GM12878 (cell line): Measurements from ENCODE around the gene VGLL4.

ENCODE experiments used
- CTCF ChIP-seq, 3 experiments: IDR thresholded peaks in 2 of 3; conservative IDR thresholded peaks in 1 of 3; 2 replicates each; pipeline ENCODE4 v1.5.1; 2011; ENCODE audit warnings: low read depth in 3 of 3, low read length in 3 of 3, mild to moderate bottlenecking in 3 of 3, control low read depth in 2 of 3, moderate library complexity in 2 of 3, inconsistent platforms in 1 of 3, mixed read lengths in 1 of 3; ENCODE audit not compliant: control insufficient read depth in 2 of 3, insufficient read depth in 1 of 3; ENCODE audit errors: extremely low read depth in 1 of 3
- NFIC ChIP-seq: IDR thresholded peaks from 2 replicates; pipeline ENCODE4 v1.6.1; 2012; ENCODE audit warnings: low read depth, mild to moderate bottlenecking, inconsistent platforms, low read length, moderate library complexity
- SMAD1 ChIP-seq: fragments of 450-650 bp; IDR thresholded peaks from 2 replicates; pipeline ENCODE4 v1.6.1; 2018; ENCODE audit warnings: mild to moderate bottlenecking, low read depth; ENCODE audit not compliant: partially characterized antibody

GRCh38 chr3:11634081-11634635, 9.6 kb downstream of the VGLL4 start:
- no peak for TF ChIP-seq CTCF (IDR thresholded peaks at IDR 0.05 in 2 of 3, conservative IDR thresholded peaks at IDR 0.05 in 1 of 3; ENCODE audit: control insufficient read depth in 2 of 3, extremely low read depth in 1 of 3, insufficient read depth in 1 of 3, low read depth in 3 of 3, low read length in 3 of 3)
- TF ChIP-seq SMAD1 = no peak
- no peak for TF ChIP-seq NFIC
